Fibroblast of lung (primary cell): ENCODE results near the gene ADH6. TPM values are rescaled to one million over a fixed set of nuclear protein-coding genes. Genes with fewer than 3 reads are reported as not detected.

Source experiments
- DNase-seq, 2 donors: peaks; one replicate each; pipeline versions ENCODE4 v3.0.0 to v3.0.0-alpha.2; 2010; ENCODE audit warnings: low read depth in 2 of 2
- H2AFZ ChIP-seq: 2 replicates; pipeline ENCODE4 v1.5.1; 2012; ENCODE audit warnings: low read length, control low read depth, inconsistent platforms
- H3K27ac ChIP-seq: 2 replicates; pipeline ENCODE4 v1.5.1; 2011; ENCODE audit warnings: low read length, control low read depth; ENCODE audit not compliant: insufficient read depth
- H3K27me3 ChIP-seq: 2 replicates; pipeline ENCODE4 v1.5.1; 2011; ENCODE audit warnings: mild to moderate bottlenecking, low read length; ENCODE audit not compliant: control insufficient read depth, insufficient read depth
- H3K36me3 ChIP-seq: 2 replicates; pipeline ENCODE4 v1.5.1; 2011; ENCODE audit warnings: low read length; ENCODE audit not compliant: control insufficient read depth, insufficient read depth
- H3K4me1 ChIP-seq: 2 replicates; pipeline ENCODE4 v1.5.1; 2011; ENCODE audit warnings: low read length; ENCODE audit not compliant: control insufficient read depth, insufficient read depth; ENCODE audit errors: extremely low read depth
- H3K4me2 ChIP-seq: 2 replicates; pipeline ENCODE4 v1.5.1; 2011; ENCODE audit warnings: low read length, control low read depth; ENCODE audit not compliant: insufficient read depth; ENCODE audit errors: extremely low read depth
- H3K4me3 ChIP-seq, 4 experiments: fragments of 200-600 bp in 1 of 4; sonication (generic) in 1 of 4; replicated peaks in 1 of 4; 2 replicates each; pipeline ENCODE4 v1.5.1; 2011 to 2016; ENCODE audit warnings: low read length in 4 of 4, low read depth in 3 of 4, mild to moderate bottlenecking in 3 of 4, control low read depth in 2 of 4, inconsistent platforms in 1 of 4, mixed read lengths in 1 of 4; ENCODE audit not compliant: insufficient read depth in 1 of 4; ENCODE audit errors: control extremely low read depth in 1 of 4
- H3K79me2 ChIP-seq: 2 replicates; pipeline ENCODE4 v1.5.1; 2012; ENCODE audit warnings: mild to moderate bottlenecking, low read length, inconsistent platforms; ENCODE audit not compliant: control insufficient read depth, insufficient read depth
- H3K9ac ChIP-seq: 2 replicates; pipeline ENCODE4 v1.5.1; 2011; ENCODE audit warnings: mild to moderate bottlenecking, low read length, control low read depth; ENCODE audit not compliant: insufficient read depth
- H3K9me3 ChIP-seq: 2 replicates; pipeline ENCODE4 v1.5.1; 2012; ENCODE audit warnings: low read depth, low read length; ENCODE audit not compliant: control insufficient read depth, insufficient read depth
- H4K20me1 ChIP-seq: 2 replicates; pipeline ENCODE4 v1.5.1; 2011; ENCODE audit warnings: low read length; ENCODE audit not compliant: control insufficient read depth, insufficient read depth; ENCODE audit errors: extremely low read depth
- CTCF ChIP-seq, 2 donors: IDR thresholded peaks in 1 of 2; conservative IDR thresholded peaks in 1 of 2; 1 replicate in 1 of 2; 2 replicates in 1 of 2; pipeline ENCODE4 v1.5.1; 2011 to 2012; ENCODE audit warnings: low read length in 2 of 2, control low read depth in 1 of 2, inconsistent platforms in 1 of 2, low read depth in 1 of 2, mild to moderate bottlenecking in 1 of 2
- EZH2 ChIP-seq: IDR thresholded peaks from 2 replicates; pipeline ENCODE4 v1.5.1; 2012; ENCODE audit warnings: low read length, control low read depth, mild to moderate bottlenecking; ENCODE audit errors: missing control alignments
- polyA minus RNA-seq: library from RNA; depleted of rRNA, polyadenylated mRNA; stranded (reverse); fragments of >200 nt; gene quantifications from 2 replicates; pipeline ENCODE4 v1.2.3, GENCODE V29; 2011; ENCODE audit warnings: low replicate concordance
- polyA plus RNA-seq, 2 donors: library from polyadenylated mRNA; depleted of rRNA in 1 of 2; stranded (reverse) in 1 of 2; unstranded in 1 of 2; fragments of >200 nt; gene quantifications; 2 replicates each; pipeline ENCODE4 v1.2.1, GENCODE V29; 2011 to 2012; ENCODE audit warnings: missing spikeins in 1 of 2
- total RNA-seq: library from RNA; depleted of rRNA; stranded (reverse); fragments of >200 nt; gene quantifications from 2 replicates; pipeline ENCODE4 v1.2.1, GENCODE V29; 2014

The ADH6 gene
- 0.17 TPM in 1 of 2 replicates, not detected in the other for total RNA-seq
- 0.11 and 0.68 TPM in 2 replicates for polyA plus RNA-seq
- 0.23 and 0.37 TPM in 2 replicates for polyA plus RNA-seq (2012)
- polyA minus RNA-seq, result not detected in 2 replicates

- Histone ChIP-seq H2AFZ (no peak within 1 kb of the TSS), H3K27ac (no peak within 1 kb of the TSS), H3K79me2 (no peaks in the 10 kb centered on the region), H4K20me1 (no peaks in the 10 kb centered on the region), H3K36me3 (no peaks in the 10 kb centered on the region), H3K4me3 (no peak within 1 kb of the TSS), H3K27me3 (no peaks in the 10 kb centered on the region), H3K9ac (no peak within 1 kb of the TSS), H3K4me2 (no peak within 1 kb of the TSS), H3K9me3 (no peaks in the 10 kb centered on the region), H3K4me1 (no peaks in the 10 kb centered on the region)
- DNase-seq, result no peak
- TF ChIP-seq EZH2, result no peak
- no peak for TF ChIP-seq CTCF (conservative IDR thresholded peaks at IDR 0.05 in 1 of 2, IDR thresholded peaks at IDR 0.05 in 1 of 2; ENCODE audit: low read depth in 1 of 2, low read length in 2 of 2)
Observed at GRCh38 chr4:99219072-99219471, at the start of gene ADH6. Gene ADH6, minus strand, starts transcription at chr4:99219246. Its CDS starts 94 bp downstream, at chr4:99219152.

- Histone ChIP-seq H3K27ac (no peak overlapping the region), H3K9ac (no peak overlapping the region), H3K27me3 (no peaks in the 10 kb centered on the region), H3K36me3 (no peaks in the 10 kb centered on the region), H3K4me3 (no peak overlapping the region), H4K20me1 (no peaks in the 10 kb centered on the region), H2AFZ (no peak overlapping the region), H3K4me2 (no peak overlapping the region), H3K9me3 (no peaks in the 10 kb centered on the region), H3K79me2 (no peaks in the 10 kb centered on the region), H3K4me1 (no peaks in the 10 kb centered on the region)
- DNase-seq, result peak in 1 of 2 donors; percentile 8
- TF ChIP-seq EZH2 (no peak), CTCF (conservative IDR thresholded peaks at IDR 0.05 in 1 of 2, IDR thresholded peaks at IDR 0.05 in 1 of 2; ENCODE audit: low read depth in 1 of 2, low read length in 2 of 2) (no peak)
Observed at GRCh38 chr4:99264927-99265326, 45.9 kb upstream of the ADH6 start.

- Histone ChIP-seq H3K9ac (no peak overlapping the region), H3K9me3 (no peaks in the 10 kb centered on the region)
Observed at GRCh38 chr4:99252746-99253145, 33.7 kb upstream of the ADH6 start.

More at GRCh38 chr4:99252746-99253145, 33.7 kb upstream of the ADH6 start:
- Histone ChIP-seq H3K27ac (no peak overlapping the region), H3K4me1 (no peaks in the 10 kb centered on the region), H2AFZ (no peak overlapping the region), H3K4me3 (no peak overlapping the region), H3K79me2 (no peaks in the 10 kb centered on the region), H4K20me1 (no peaks in the 10 kb centered on the region), H3K36me3 (no peaks in the 10 kb centered on the region), H3K27me3 (no peaks in the 10 kb centered on the region), H3K4me2 (no peak overlapping the region)
- TF ChIP-seq EZH2, result no peak
- DNase-seq, result no peak
